H1 (cell line): Measurements from ENCODE around the gene CAP2.

Source experiments
- CTCF ChIP-seq, 3 experiments: IDR thresholded peaks; 1 replicate in 2 of 3; 2 replicates in 1 of 3; pipeline versions ENCODE4 v1.5.1 to v1.6.1; 2011; ENCODE audit warnings: low read length in 3 of 3, mild to moderate bottlenecking in 3 of 3, inconsistent platforms in 2 of 3, low read depth in 1 of 3, moderate library complexity in 1 of 3; ENCODE audit not compliant: insufficient read depth in 1 of 3; ENCODE audit errors: control extremely low read depth in 1 of 3
- EZH2 ChIP-seq: fragments of 200-600 bp; sonication (generic); IDR thresholded peaks from 2 replicates; pipeline ENCODE4 v1.7.1; 2012; ENCODE audit warnings: low read depth, mild to moderate bottlenecking, moderate library complexity, low read length, inconsistent platforms; ENCODE audit not compliant: severe bottlenecking
- GABPA ChIP-seq: IDR thresholded peaks from 2 replicates; pipeline ENCODE4 v1.6.1; 2011; ENCODE audit warnings: mild to moderate bottlenecking, low read length, moderate library complexity, borderline replicate concordance; ENCODE audit not compliant: insufficient read depth
- POLR2A ChIP-seq, 2 experiments: IDR thresholded peaks; 1 replicate in 1 of 2; 2 replicates in 1 of 2; pipeline ENCODE4 v1.6.1; 2011; ENCODE audit warnings: low read depth in 2 of 2, low read length in 2 of 2, mild to moderate bottlenecking in 2 of 2; ENCODE audit errors: control extremely low read depth in 1 of 2
- SP1 ChIP-seq: IDR thresholded peaks from 2 replicates; pipeline ENCODE4 v1.6.1; 2011; ENCODE audit warnings: low read depth, low read length

- TF ChIP-seq GABPA (no peak), EZH2 (no peak), CTCF (IDR thresholded peaks at IDR 0.05; ENCODE audit: control extremely low read depth in 1 of 3, insufficient read depth in 1 of 3, low read depth in 1 of 3, low read length in 3 of 3) (no peak), POLR2A (IDR thresholded peaks at IDR 0.05; ENCODE audit: control extremely low read depth in 1 of 2, low read depth in 2 of 2, low read length in 2 of 2) (no peak), SP1 (no peak)
Observed at GRCh38 chr6:17478946-17479345, 85.6 kb downstream of the CAP2 start.
